HepG2 (cell line): ENCODE results near the gene PLD4.

ENCODE experiments used
- ARHGAP35 ChIP-seq: sonication (generic); formaldehyde crosslinking; IDR thresholded peaks from 2 replicates; pipeline ENCODE4 v1.9.0; 2022; ENCODE audit warnings: mild to moderate bottlenecking, inconsistent platforms, moderate library complexity, missing genetic modification reagents, borderline replicate concordance
- FOSL2 ChIP-seq: sonication (generic); formaldehyde crosslinking; IDR thresholded peaks from 2 replicates; pipeline ENCODE4 v1.4.0; 2020; ENCODE audit warnings: missing genetic modification reagents
- KLF16 ChIP-seq, 2 experiments: sonication (generic) in 1 of 2; formaldehyde crosslinking in 1 of 2; IDR thresholded peaks; 2 replicates each; pipeline versions ENCODE4 v1.6.1 to v1.8.0; 2016 to 2023; ENCODE audit warnings: missing genetic modification reagents in 2 of 2, missing compliant biosample characterization in 1 of 2
- NFE2L1 ChIP-seq: sonication (generic); formaldehyde crosslinking; IDR thresholded peaks from 2 replicates; pipeline ENCODE4 v1.4.0; 2020; ENCODE audit warnings: missing genetic modification reagents, mild to moderate bottlenecking, borderline replicate concordance
- SRSF9 ChIP-seq: fragments of 200-400 bp; formaldehyde crosslinking; IDR thresholded peaks from 2 replicates; pipeline ENCODE4 v1.6.1; 2018; ENCODE audit warnings: borderline replicate concordance, mild to moderate bottlenecking, low read depth, low read length; ENCODE audit not compliant: insufficient read depth, poor library complexity, severe bottlenecking
- WIZ ChIP-seq: sonication (generic); formaldehyde crosslinking; IDR thresholded peaks from 2 replicates; pipeline ENCODE4 v1.5.1; 2020; ENCODE audit warnings: mild to moderate bottlenecking, missing genetic modification reagents
- ZNF749 ChIP-seq: sonication (generic); formaldehyde crosslinking; IDR thresholded peaks from 2 replicates; pipeline ENCODE4 v1.8.0; 2022; ENCODE audit warnings: mild to moderate bottlenecking, missing genetic modification reagents, moderate library complexity, borderline replicate concordance
- ZSCAN20 ChIP-seq: sonication (generic); formaldehyde crosslinking; IDR thresholded peaks from 2 replicates; pipeline ENCODE4 v1.4.0; 2020; ENCODE audit warnings: missing genetic modification reagents, mild to moderate bottlenecking, borderline replicate concordance
- ZSCAN30 ChIP-seq: sonication (generic); formaldehyde crosslinking; IDR thresholded peaks from 2 replicates; pipeline ENCODE4 v1.5.0; 2020; ENCODE audit warnings: mild to moderate bottlenecking, missing genetic modification reagents

- TF ChIP-seq NFE2L1 = no peak
- no peak for TF ChIP-seq ZNF749 (CRISPR knock-in tag)
- TF ChIP-seq WIZ = no peak
- no peak for TF ChIP-seq ZSCAN20 (CRISPR knock-in tag)
- TF ChIP-seq FOSL2 = no peak
- no peak for TF ChIP-seq ZSCAN30 (CRISPR knock-in tag)
- no peak for TF ChIP-seq ARHGAP35 (CRISPR knock-in tag)
- no peak for TF ChIP-seq KLF16 (CRISPR knock-in tag; IDR thresholded peaks at IDR 0.05)
- no peak for TF ChIP-seq SRSF9
Observed at GRCh38 chr14:104938436-104938835, 13.8 kb downstream of the PLD4 start.
